Measurements from ENCODE around the gene SLCO3A1.

SLCO3A1 gene

GRCh38 chr15:91938136-91938535 lies 84.6 kb downstream of the SLCO3A1 start:
- Histone ChIP-seq H3K9me3 (ENCODE audit: control insufficient read depth, insufficient read depth, low read length) (no peaks in the 10 kb centered on the region), H3K9ac (ENCODE audit: low read depth, low read length) (no peak overlapping the region), H3K4me1 (ENCODE audit: insufficient read depth, low read length) (peaks cover 25% of the 10 kb centered on the region), H3K36me3 (ENCODE audit: insufficient read depth, low read length) (no peaks in the 10 kb centered on the region)

GRCh38 chr15:91939403-91939831 lies 85.9 kb downstream of the SLCO3A1 start:
- Histone ChIP-seq H3K4me1 (ENCODE audit: insufficient read depth, low read length) (peaks cover 25% of the 10 kb centered on the region), H3K9me3 (ENCODE audit: control insufficient read depth, insufficient read depth, low read length) (no peaks in the 10 kb centered on the region)

GRCh38 chr15:91940496-91941381 lies 87.2 kb downstream of the SLCO3A1 start:
- H3K9ac ChIP-seq (ENCODE audit: low read depth, low read length): no peak overlapping the region

More at GRCh38 chr15:91939403-91939831, 85.9 kb downstream of the SLCO3A1 start:
- H3K9ac ChIP-seq (ENCODE audit: low read depth, low read length): no peak overlapping the region
- no peaks in the 10 kb centered on the region for H3K36me3 ChIP-seq (ENCODE audit: insufficient read depth, low read length)

GRCh38 chr15:91941871-91942658 lies 88.6 kb downstream of the SLCO3A1 start:
- H3K9me3 ChIP-seq (ENCODE audit: control insufficient read depth, insufficient read depth, low read length): no peaks in the 10 kb centered on the region
- no peak overlapping the region for H3K9ac ChIP-seq (ENCODE audit: low read depth, low read length)
- peaks cover 31% of the 10 kb centered on the region for H3K4me1 ChIP-seq (ENCODE audit: insufficient read depth, low read length)
- no peaks in the 10 kb centered on the region for H3K36me3 ChIP-seq (ENCODE audit: insufficient read depth, low read length)

More at GRCh38 chr15:91940496-91941381, 87.2 kb downstream of the SLCO3A1 start:
- H3K9me3 ChIP-seq (ENCODE audit: control insufficient read depth, insufficient read depth, low read length): no peaks in the 10 kb centered on the region
- peaks cover 25% of the 10 kb centered on the region for H3K4me1 ChIP-seq (ENCODE audit: insufficient read depth, low read length)
- no peaks in the 10 kb centered on the region for H3K36me3 ChIP-seq (ENCODE audit: insufficient read depth, low read length)

- Histone ChIP-seq H3K9ac (ENCODE audit: low read depth, low read length) (no peak overlapping the region), H3K9me3 (ENCODE audit: control insufficient read depth, insufficient read depth, low read length) (no peaks in the 10 kb centered on the region), H3K36me3 (ENCODE audit: insufficient read depth, low read length) (no peaks in the 10 kb centered on the region), H3K4me1 (ENCODE audit: insufficient read depth, low read length) (peaks cover 39% of the 10 kb centered on the region)
Observed at GRCh38 chr15:91942720-91943394, 89.3 kb downstream of the SLCO3A1 start.

- Histone ChIP-seq H3K9me3 (ENCODE audit: control insufficient read depth, insufficient read depth, low read length) (no peaks in the 10 kb centered on the region), H3K36me3 (ENCODE audit: insufficient read depth, low read length) (no peaks in the 10 kb centered on the region), H3K4me1 (ENCODE audit: insufficient read depth, low read length) (peaks cover 51% of the 10 kb centered on the region), H3K9ac (ENCODE audit: low read depth, low read length) (no peak overlapping the region)
Observed at GRCh38 chr15:91944331-91944730, 90.8 kb downstream of the SLCO3A1 start.

- Histone ChIP-seq H3K4me1 (ENCODE audit: insufficient read depth, low read length) (peaks cover 45% of the 10 kb centered on the region), H3K9me3 (ENCODE audit: control insufficient read depth, insufficient read depth, low read length) (no peaks in the 10 kb centered on the region), H3K36me3 (ENCODE audit: insufficient read depth, low read length) (no peaks in the 10 kb centered on the region)
Observed at GRCh38 chr15:91945385-91945784, 91.9 kb downstream of the SLCO3A1 start.

GRCh38 chr15:91946075-91946474 lies 92.6 kb downstream of the SLCO3A1 start:
- no peaks in the 10 kb centered on the region for H3K9me3 ChIP-seq (ENCODE audit: control insufficient read depth, insufficient read depth, low read length)
- no peaks in the 10 kb centered on the region for H3K36me3 ChIP-seq (ENCODE audit: insufficient read depth, low read length)
- H3K4me1 ChIP-seq (ENCODE audit: insufficient read depth, low read length): peaks cover 46% of the 10 kb centered on the region
- H3K9ac ChIP-seq (ENCODE audit: low read depth, low read length): no peak overlapping the region

More at GRCh38 chr15:91945385-91945784, 91.9 kb downstream of the SLCO3A1 start:
- H3K9ac ChIP-seq (ENCODE audit: low read depth, low read length): no peak overlapping the region

GRCh38 chr15:91946581-91947292 lies 93.2 kb downstream of the SLCO3A1 start:
- no peak overlapping the region for H3K9ac ChIP-seq (ENCODE audit: low read depth, low read length)
- no peaks in the 10 kb centered on the region for H3K36me3 ChIP-seq (ENCODE audit: insufficient read depth, low read length)
- H3K9me3 ChIP-seq (ENCODE audit: control insufficient read depth, insufficient read depth, low read length): no peaks in the 10 kb centered on the region
- H3K4me1 ChIP-seq (ENCODE audit: insufficient read depth, low read length): peaks cover 41% of the 10 kb centered on the region

GRCh38 chr15:91947293-91947679 lies 93.8 kb downstream of the SLCO3A1 start:
- peaks cover 40% of the 10 kb centered on the region for H3K4me1 ChIP-seq (ENCODE audit: insufficient read depth, low read length)
- H3K9me3 ChIP-seq (ENCODE audit: control insufficient read depth, insufficient read depth, low read length): no peaks in the 10 kb centered on the region
- no peaks in the 10 kb centered on the region for H3K36me3 ChIP-seq (ENCODE audit: insufficient read depth, low read length)
- H3K9ac ChIP-seq (ENCODE audit: low read depth, low read length): no peak overlapping the region

- H3K9ac ChIP-seq (ENCODE audit: low read depth, low read length): no peak overlapping the region
- H3K9me3 ChIP-seq (ENCODE audit: control insufficient read depth, insufficient read depth, low read length): no peaks in the 10 kb centered on the region
- peaks cover 40% of the 10 kb centered on the region for H3K4me1 ChIP-seq (ENCODE audit: insufficient read depth, low read length)
- no peaks in the 10 kb centered on the region for H3K36me3 ChIP-seq (ENCODE audit: insufficient read depth, low read length)
Observed at GRCh38 chr15:91947683-91948608, 94.4 kb downstream of the SLCO3A1 start.

GRCh38 chr15:91949361-91949760 lies 95.9 kb downstream of the SLCO3A1 start:
- Histone ChIP-seq H3K36me3 (ENCODE audit: insufficient read depth, low read length) (no peaks in the 10 kb centered on the region), H3K9ac (ENCODE audit: low read depth, low read length) (no peak overlapping the region), H3K9me3 (ENCODE audit: control insufficient read depth, insufficient read depth, low read length) (no peaks in the 10 kb centered on the region), H3K4me1 (ENCODE audit: insufficient read depth, low read length) (peaks cover 40% of the 10 kb centered on the region)

GRCh38 chr15:91950054-91950453 lies 96.5 kb downstream of the SLCO3A1 start:
- no peak overlapping the region for H3K9ac ChIP-seq (ENCODE audit: low read depth, low read length)
- H3K9me3 ChIP-seq (ENCODE audit: control insufficient read depth, insufficient read depth, low read length): no peaks in the 10 kb centered on the region
- H3K36me3 ChIP-seq (ENCODE audit: insufficient read depth, low read length): no peaks in the 10 kb centered on the region
- H3K4me1 ChIP-seq (ENCODE audit: insufficient read depth, low read length): peaks cover 40% of the 10 kb centered on the region

All from ES-I3 (cell line).